Loucy (cell line): ENCODE data around the gene FLYWCH2.

Source experiments
- EZH2phosphoT487 ChIP-seq: fragments of 200-600 bp; IDR thresholded peaks from 2 replicates; pipeline ENCODE4 v1.6.1; 2018; ENCODE audit warnings: antibody characterized with exemption, mild to moderate bottlenecking, moderate library complexity, borderline replicate concordance
- TF ChIP-seq, protein P1 (sequence below): fragments of 200-600 bp; sonication (generic); conservative IDR thresholded peaks from 2 replicates; pipeline ENCODE4 v1.5.1; 2014; ENCODE audit warnings: mild to moderate bottlenecking, antibody characterized with exemption, low read length

GRCh38 chr16:2834968-2835367 lies 48.0 kb upstream of the FLYWCH2 start:
- TF ChIP-seq, protein P1, sequence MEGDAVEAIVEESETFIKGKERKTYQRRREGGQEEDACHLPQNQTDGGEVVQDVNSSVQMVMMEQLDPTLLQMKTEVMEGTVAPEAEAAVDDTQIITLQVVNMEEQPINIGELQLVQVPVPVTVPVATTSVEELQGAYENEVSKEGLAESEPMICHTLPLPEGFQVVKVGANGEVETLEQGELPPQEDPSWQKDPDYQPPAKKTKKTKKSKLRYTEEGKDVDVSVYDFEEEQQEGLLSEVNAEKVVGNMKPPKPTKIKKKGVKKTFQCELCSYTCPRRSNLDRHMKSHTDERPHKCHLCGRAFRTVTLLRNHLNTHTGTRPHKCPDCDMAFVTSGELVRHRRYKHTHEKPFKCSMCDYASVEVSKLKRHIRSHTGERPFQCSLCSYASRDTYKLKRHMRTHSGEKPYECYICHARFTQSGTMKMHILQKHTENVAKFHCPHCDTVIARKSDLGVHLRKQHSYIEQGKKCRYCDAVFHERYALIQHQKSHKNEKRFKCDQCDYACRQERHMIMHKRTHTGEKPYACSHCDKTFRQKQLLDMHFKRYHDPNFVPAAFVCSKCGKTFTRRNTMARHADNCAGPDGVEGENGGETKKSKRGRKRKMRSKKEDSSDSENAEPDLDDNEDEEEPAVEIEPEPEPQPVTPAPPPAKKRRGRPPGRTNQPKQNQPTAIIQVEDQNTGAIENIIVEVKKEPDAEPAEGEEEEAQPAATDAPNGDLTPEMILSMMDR: no peak
- TF ChIP-seq EZH2phosphoT487: no peak
